Spleen (tissue), 11 donors: Measurements from ENCODE around the gene ATOH8. TPM values are rescaled to one million over a fixed set of nuclear protein-coding genes. Genes with fewer than 3 reads are reported as not detected.

ENCODE experiments used
- DNase-seq: peaks from one replicate; pipeline ENCODE4 v3.0.0-alpha.2; 2020
- H3K27ac ChIP-seq, 8 donors: fragments of 200-600 bp; sonication (generic) in 7 of 8; 1 replicate in 4 of 8; 2 replicates in 4 of 8; pipeline versions ENCODE4 v1.5.0 to v1.8.0; 2016 to 2021; ENCODE audit warnings: inconsistent platforms in 4 of 8, mild to moderate bottlenecking in 4 of 8, moderate library complexity in 1 of 8
- H3K27me3 ChIP-seq, 7 donors: fragments of 200-600 bp; sonication (generic) in 6 of 7; replicated peaks in 1 of 7; 1 replicate in 4 of 7; 2 replicates in 3 of 7; pipeline versions ENCODE4 v1.5.0 to v1.8.0; 2016 to 2021; ENCODE audit warnings: inconsistent platforms in 3 of 7, mild to moderate bottlenecking in 1 of 7
- H3K36me3 ChIP-seq, 6 donors: fragments of 200-600 bp; sonication (generic) in 5 of 6; 1 replicate in 4 of 6; 2 replicates in 2 of 6; pipeline versions ENCODE4 v1.5.0 to v1.8.0; 2016 to 2021; ENCODE audit warnings: inconsistent platforms in 2 of 6
- H3K4me1 ChIP-seq, 6 donors: fragments of 200-600 bp; sonication (generic) in 5 of 6; 1 replicate in 3 of 6; 2 replicates in 3 of 6; pipeline versions ENCODE4 v1.5.0 to v1.8.0; 2016 to 2021; ENCODE audit warnings: inconsistent platforms in 3 of 6
- H3K4me3 ChIP-seq, 8 donors: fragments of 200-600 bp; sonication (generic) in 7 of 8; 1 replicate in 4 of 8; 2 replicates in 4 of 8; pipeline versions ENCODE4 v1.5.0 to v1.8.0; 2016 to 2021; ENCODE audit warnings: inconsistent platforms in 4 of 8, mild to moderate bottlenecking in 4 of 8, moderate library complexity in 2 of 8
- H3K9me3 ChIP-seq, 8 donors: fragments of 200-600 bp; sonication (generic) in 7 of 8; 1 replicate in 4 of 8; 2 replicates in 4 of 8; pipeline versions ENCODE4 v1.5.0 to v1.8.0; 2016 to 2021; ENCODE audit warnings: inconsistent platforms in 4 of 8
- CTCF ChIP-seq, 11 experiments: fragments of 200-600 bp in 7 of 11; fragments of 450-650 bp in 4 of 11; sonication (generic) in 4 of 11; IDR thresholded peaks in 8 of 11; conservative IDR thresholded peaks in 3 of 11; 1 replicate in 7 of 11; 2 replicates in 4 of 11; pipeline versions ENCODE4 v1.4.0 to v1.8.0; 2016 to 2021; ENCODE audit warnings: antibody characterized with exemption in 11 of 11, inconsistent platforms in 4 of 11, mild to moderate bottlenecking in 1 of 11
- POLR2A ChIP-seq, 3 donors: fragments of 450-650 bp; IDR thresholded peaks; one replicate each; pipeline ENCODE4 v1.5.1; 2017; ENCODE audit warnings: antibody characterized with exemption in 3 of 3, mild to moderate bottlenecking in 1 of 3
- POLR2AphosphoS5 ChIP-seq, 3 donors: sonication (generic); formaldehyde crosslinking; IDR thresholded peaks; one replicate each; pipeline ENCODE4 v1.5.1; 2017; ENCODE audit warnings: antibody characterized with exemption in 3 of 3
- WGBS, 5 donors: extraction: QIAGEN DNeasy Blood & Tissue Kit in 3 of 5; methylation state at CpG; one replicate each; pipeline versions ENCODE4 v1.1.5 to v1.1.7; 2013 to 2018; 5-methylcytosine and 5-hydroxymethylcytosine counted together
- intact Hi-C: fragments of 100-400 bp; cut with DNase I; formaldehyde crosslinking; loops from one replicate; pipeline ENCODE4 v1.15.0; 2023; ENCODE audit warnings: low total_unique reads
- polyA plus RNA-seq, 3 donors: library from polyadenylated mRNA; stranded (reverse); fragments of 200-250 nt; gene quantifications; one replicate each; pipeline ENCODE4 v1.2.1, GENCODE V29; 2013
- total RNA-seq, 7 donors: library from RNA; depleted of rRNA in 3 of 7; stranded (reverse); fragments of >200 nt in 3 of 7; fragmentation: NEBNext Ultra II Directional in 4 of 7; extraction: Animal tissue kit (Norgen Biotek cat#: 25700) in 4 of 7; gene quantifications; one replicate each; pipeline versions ENCODE4 v1.1.0 to v1.2.1, GENCODE V29; 2016 to 2021
- donor health status: healthy with polysubstance abuse.
- donor health status: DM: no; HTN: no; CAD: no; lungs with moderate emphysema.
- donor health status: DM: no; HTN: no; CAD: no.
- donor health status: Bipolar disorder and iron deficiency.
- donor health status: healthy.
- donor health status: DM: no; HTN: no; CAD: no.
- donor health status: DM: yes; HTN: yes; CAD: no.

ATOH8 gene
- total and polyA plus RNA-seq, 10 donors, result 6.4 to 53.0 (median 17.4) TPM

DNA sequence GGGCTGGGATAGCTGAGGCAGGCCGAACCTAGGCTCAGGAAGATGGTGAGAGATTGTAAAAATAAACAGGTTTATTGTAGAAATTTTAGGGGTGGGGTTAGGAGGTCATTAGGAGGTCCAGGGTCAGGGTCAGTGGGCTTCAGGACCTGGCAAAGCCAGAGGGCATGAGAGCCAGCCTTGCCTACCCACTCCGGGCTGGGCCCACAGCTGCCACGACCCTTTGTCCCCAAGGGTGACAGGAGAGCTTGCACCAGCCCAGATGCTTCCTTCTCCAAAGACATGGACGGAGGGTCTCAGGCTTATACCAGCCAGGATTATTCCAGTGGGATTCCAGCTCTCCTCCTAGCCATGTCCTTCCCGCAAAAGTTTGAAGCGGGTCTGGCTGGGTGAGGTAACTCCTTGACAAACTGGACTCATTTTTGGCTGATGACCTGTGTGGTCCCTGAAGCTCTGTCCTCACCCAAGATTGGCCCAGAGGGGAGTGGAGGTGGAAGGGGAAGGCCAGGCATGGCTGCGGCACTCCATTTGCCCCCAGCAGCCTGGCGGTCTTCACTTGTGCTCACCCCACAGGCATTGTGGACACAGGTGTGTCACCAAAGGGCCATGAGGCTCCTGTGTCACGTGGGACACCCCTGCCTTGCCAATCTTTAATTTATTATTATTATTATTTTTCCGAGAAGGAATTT lies 23.8 kb upstream of the ATOH8 start:
- Histone ChIP-seq H3K27me3 (peaks cover 0 to 26% (median 0%) of the 10 kb centered on the region in 7 donors), H3K27ac (no peak overlapping the region), H3K9me3 (no peaks in the 10 kb centered on the region), H3K36me3 (no peaks in the 10 kb centered on the region), H3K4me3 (no peak overlapping the region), H3K4me1 (peaks cover 0 to 26% (median 14%) of the 10 kb centered on the region in 6 donors)
- TF ChIP-seq POLR2A (IDR thresholded peaks at IDR 0.05) (no peak), POLR2AphosphoS5 (IDR thresholded peaks at IDR 0.05) (no peak), CTCF (IDR thresholded peaks at IDR 0.05 in 8 of 11, conservative IDR thresholded peaks at IDR 0.05 in 3 of 11) (no peak)
- WGBS, 5 donors, result 81 to 91% (median 87%) methylated on average over 9 to 10 of the region's 10 CpGs
- intact Hi-C loops, result loop anchor here (5.0 to 10.0 kb wide), 2 partner anchors 87 to 345 kb away; no protein-coding TSS in a partner anchor
- DNase-seq, result no peak

- WGBS, 5 donors, result 82 to 92% (median 86%) methylated on average over 10 of the region's 10 CpGs
- DNase-seq, result no peak
- Histone ChIP-seq H3K4me1 (peaks cover 0 to 19% (median 14%) of the 10 kb centered on the region in 6 donors), H3K9me3 (no peaks in the 10 kb centered on the region), H3K27me3 (peaks cover 0 to 26% (median 0%) of the 10 kb centered on the region in 7 donors), H3K4me3 (no peak overlapping the region), H3K36me3 (no peaks in the 10 kb centered on the region), H3K27ac (no peak overlapping the region)
- no peak for TF ChIP-seq CTCF (IDR thresholded peaks at IDR 0.05 in 8 of 11, conservative IDR thresholded peaks at IDR 0.05 in 3 of 11)
- no peak for TF ChIP-seq POLR2AphosphoS5 (IDR thresholded peaks at IDR 0.05)
- TF ChIP-seq POLR2A (IDR thresholded peaks at IDR 0.05), result no peak
- intact Hi-C loops, result no loop called here
Measured at GRCh38 chr2:85730686-85731230, 23.0 kb upstream of the ATOH8 start.

DNA sequence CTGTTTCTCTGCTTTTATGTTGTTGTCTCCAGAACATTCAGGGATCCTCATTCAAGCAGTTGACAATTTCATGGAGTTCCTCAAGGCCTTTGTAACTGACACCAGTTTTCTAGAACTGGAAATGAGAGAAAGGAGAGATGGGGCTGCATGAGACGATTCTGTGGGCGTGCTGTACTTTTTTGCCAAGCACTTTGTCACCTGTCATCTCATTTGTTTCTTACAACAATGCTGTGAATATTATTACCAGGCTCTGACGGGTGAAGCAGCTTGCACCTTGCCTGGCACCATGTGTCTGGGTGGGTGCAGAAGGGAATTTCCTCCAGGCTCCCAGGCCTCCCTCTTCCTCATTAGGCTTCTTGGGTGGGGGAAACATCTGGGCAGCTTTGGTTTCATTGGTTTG lies 22.2 kb upstream of the ATOH8 start:
- 60 to 70% (median 65%) methylated on average over 3 of the region's 3 CpGs for WGBS, 5 donors
- no peak overlapping the region for H3K4me3 ChIP-seq
- peaks cover 0 to 19% (median 14%) of the 10 kb centered on the region in 6 donors for H3K4me1 ChIP-seq
- intact Hi-C loops, result no loop called here
- TF ChIP-seq POLR2A (IDR thresholded peaks at IDR 0.05) (no peak), POLR2AphosphoS5 (IDR thresholded peaks at IDR 0.05) (no peak), CTCF (IDR thresholded peaks at IDR 0.05 in 8 of 11, conservative IDR thresholded peaks at IDR 0.05 in 3 of 11) (no peak)
- no peaks in the 10 kb centered on the region for H3K36me3 ChIP-seq
- no peak for DNase-seq
- no peak overlapping the region for H3K27ac ChIP-seq
- H3K9me3 ChIP-seq, result no peaks in the 10 kb centered on the region
- peaks cover 0 to 26% (median 0%) of the 10 kb centered on the region in 7 donors for H3K27me3 ChIP-seq

DNA sequence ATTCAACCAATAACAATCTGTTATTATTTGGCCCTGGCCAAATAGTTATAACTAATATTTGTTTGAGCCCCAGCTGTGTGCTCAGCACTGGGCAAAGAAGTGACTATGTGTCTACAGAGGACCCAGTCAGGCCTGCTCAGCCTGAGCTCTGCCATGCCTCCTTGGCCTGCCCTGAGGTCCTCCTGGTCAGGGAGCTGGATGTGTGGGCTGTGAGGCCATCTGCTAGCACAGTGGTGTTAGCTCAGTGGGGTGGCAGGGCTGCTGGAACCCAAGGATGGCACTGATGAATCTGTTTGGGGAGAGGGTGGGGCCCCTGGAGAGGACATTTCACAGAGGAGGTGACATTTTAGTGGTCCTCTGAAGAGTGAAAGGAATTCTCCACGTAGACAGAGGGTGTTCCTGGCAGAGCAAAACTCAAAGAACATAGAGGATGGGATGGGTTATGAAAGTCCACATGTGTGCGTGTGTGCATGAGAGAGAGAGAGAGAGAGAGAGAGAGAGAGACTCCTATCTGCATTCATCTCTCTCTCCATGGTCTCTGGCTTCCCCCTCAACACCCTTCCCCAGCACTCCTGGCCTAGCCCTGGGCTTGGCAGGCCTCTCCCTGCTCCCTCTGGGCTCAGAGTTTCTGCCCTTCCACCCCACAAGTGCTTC lies 21.2 kb upstream of the ATOH8 start:
- DNase-seq, result no peak
- 69 to 86% (median 73%) methylated on average over 2 of the region's 2 CpGs for WGBS, 5 donors
- H3K36me3 ChIP-seq, result no peaks in the 10 kb centered on the region
- no peak overlapping the region for H3K4me3 ChIP-seq
- peaks cover 0 to 24% (median 0%) of the 10 kb centered on the region in 7 donors for H3K27me3 ChIP-seq
- no peaks in the 10 kb centered on the region for H3K9me3 ChIP-seq
- peak overlapping the region in 5 of 8 donors; percentile 6 to 35 (median 31) for H3K27ac ChIP-seq
- peaks cover 0 to 19% (median 14%) of the 10 kb centered on the region in 6 donors for H3K4me1 ChIP-seq
- TF ChIP-seq POLR2AphosphoS5 (IDR thresholded peaks at IDR 0.05) (no peak), POLR2A (IDR thresholded peaks at IDR 0.05) (no peak), CTCF (IDR thresholded peaks at IDR 0.05 in 8 of 11, conservative IDR thresholded peaks at IDR 0.05 in 3 of 11) (no peak)
- intact Hi-C loops, result no loop called here
